Measurements from ENCODE around the gene PAPPA. TPM values are rescaled to one million over a fixed set of nuclear protein-coding genes. Genes with fewer than 3 reads are reported as not detected.

Gene PAPPA
- total RNA-seq, 1 donor from 2014 or later, result 9.4 TPM

GRCh38 chr9:116389541-116390302 is 236.1 kb downstream of the PAPPA start:
- peak; percentile 21 for ATAC-seq

DNA sequence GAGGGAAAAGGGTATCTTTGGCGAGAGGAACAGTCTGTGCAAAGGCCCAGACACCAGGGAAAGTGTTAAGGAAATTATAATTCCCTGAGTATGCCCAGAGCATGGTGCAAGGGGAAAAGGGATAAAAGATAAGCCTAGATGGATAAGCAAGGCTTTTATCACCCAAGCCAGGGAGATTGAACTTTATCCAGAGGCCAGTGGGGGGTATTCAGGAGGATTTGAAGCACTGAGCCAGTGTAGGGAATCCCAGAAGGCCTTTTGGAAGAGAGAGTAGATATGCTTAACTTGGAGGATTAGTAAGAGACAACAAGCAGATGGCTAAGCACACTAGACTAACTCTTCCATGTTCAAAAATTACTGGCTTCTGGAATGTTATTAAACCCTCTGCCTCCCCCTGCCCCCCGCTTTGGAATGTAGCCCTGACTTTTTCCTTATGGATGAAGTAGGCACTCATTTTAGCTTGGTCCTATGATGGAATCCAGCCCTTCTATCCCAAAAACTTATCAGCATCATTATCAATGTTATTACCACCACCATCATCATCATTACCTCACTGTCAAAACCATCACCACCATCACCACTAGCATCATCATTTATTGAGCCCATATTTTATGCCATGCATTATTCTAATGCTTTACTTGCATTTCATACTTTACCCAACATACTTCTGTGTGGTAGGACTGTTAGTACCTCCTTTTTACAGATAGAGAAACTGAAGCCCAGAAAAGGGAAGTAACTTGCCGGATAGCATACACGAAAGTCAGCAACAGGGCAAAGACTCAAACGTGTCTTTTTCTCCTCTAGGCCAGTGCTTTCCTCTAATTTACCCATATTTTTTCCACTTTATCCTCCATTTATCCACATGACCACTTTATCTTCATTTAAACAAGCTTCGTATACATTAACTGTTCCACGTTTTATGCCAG is 237.0 kb downstream of the PAPPA start:
- no peak for ATAC-seq

- ATAC-seq, result peak; percentile 84
Measured at GRCh38 chr9:116391306-116391900, 237.8 kb downstream of the PAPPA start.

DNA sequence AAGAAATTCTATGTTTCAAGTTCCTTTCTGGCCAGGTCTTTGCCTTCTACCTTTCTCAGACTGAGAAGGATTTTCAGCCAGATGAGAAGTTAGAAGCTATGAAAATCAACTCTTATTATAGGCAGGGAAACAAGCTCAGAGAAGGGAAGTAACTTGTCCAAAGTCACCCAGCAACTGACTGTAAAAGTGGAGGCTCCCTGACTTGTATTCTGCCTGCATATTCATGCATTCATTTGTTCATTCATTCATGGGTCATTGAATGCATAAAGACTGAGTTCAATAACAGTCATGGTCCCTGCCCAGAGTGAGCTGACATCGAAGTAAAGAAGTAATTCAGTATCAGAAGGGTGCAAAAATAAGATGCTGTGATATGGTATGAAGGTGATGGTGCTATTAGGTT is 239.6 kb downstream of the PAPPA start:
- no peak for ATAC-seq

DNA sequence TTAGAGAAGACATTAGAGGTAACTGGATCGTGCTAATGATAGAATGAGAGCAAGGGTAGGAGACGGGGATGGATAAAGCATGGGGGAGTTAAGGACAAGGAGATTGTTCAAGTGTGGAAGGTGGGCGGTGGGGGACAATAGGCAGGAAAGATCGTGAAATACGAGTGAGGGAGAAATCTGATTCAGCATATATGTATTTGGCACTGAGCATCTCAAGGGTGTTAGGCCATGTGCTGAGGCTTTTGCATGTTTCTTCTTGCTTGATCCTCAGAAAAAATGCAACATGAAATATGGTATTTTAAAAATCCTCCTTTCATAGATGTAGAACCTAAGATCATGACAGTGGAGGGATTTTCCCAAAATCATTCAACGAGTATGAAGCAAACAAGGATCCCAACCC is 240.5 kb downstream of the PAPPA start:
- ATAC-seq, result no peak

GRCh38 chr9:116394894-116395698 is 241.5 kb downstream of the PAPPA start:
- ATAC-seq, result no peak

- ATAC-seq, result no peak
Measured at GRCh38 chr9:116395699-116396037, 242.1 kb downstream of the PAPPA start.

GRCh38 chr9:116403171-116403570 is 249.6 kb downstream of the PAPPA start:
- no peak for ATAC-seq

DNA sequence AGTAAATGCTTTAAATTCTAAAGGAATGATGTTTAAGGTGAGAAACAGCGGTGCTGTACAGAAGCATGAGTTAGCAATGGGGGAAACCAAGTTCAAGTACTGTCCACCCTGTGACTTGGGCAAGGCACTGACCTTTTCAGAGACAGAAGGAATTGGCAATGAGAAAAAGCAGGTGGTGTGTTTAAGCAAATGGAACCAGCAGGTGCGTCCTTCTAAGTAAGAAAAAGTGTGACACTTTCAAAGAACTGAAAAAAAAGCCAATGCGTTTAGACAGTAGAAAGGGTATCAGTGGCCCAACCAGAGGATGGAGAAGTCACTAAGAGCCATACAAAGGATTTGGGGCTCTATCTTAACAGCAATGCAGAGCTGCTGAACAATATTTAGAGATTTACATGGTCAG is 250.6 kb downstream of the PAPPA start:
- no peak for ATAC-seq

DNA sequence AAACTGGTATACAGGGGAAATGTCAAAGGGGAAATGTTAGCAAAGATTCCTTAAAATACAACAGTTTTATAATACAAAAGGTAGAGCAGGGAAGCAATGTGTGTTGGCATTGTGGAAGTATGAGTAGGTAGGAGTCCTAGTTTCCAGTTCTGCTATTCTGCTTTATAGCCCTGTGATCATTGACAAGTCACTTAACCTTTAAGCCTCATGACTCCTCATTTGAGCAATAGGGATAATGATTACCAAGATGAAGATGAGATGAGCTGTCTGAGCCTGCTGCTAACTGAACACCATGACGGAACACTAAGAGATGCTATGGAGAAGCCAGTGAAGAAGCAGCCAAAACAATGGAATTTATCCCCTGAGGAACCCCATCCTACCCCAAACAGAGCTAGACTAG is 251.7 kb downstream of the PAPPA start:
- ATAC-seq, result no peak

DNA sequence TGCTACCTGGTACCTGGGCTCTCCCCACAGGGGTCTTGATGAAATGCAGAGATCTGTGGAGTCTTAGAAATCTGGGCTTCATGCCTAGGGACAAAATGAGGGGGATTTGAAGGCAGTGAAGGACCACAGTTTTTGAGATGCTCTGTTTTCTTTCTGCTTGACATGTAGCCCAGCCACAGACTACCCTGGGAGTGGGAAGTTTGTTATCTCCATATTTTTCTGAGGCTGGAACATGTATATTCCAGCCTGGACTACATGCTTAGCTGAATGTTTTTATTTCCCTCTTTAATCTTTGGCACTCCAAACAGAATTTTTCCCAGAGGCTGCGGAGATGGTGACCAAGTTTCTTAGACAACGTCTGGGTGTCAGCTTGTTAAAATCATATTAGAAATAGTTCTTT is 252.9 kb downstream of the PAPPA start:
- no peak for ATAC-seq

- no peak for ATAC-seq
Measured at GRCh38 chr9:116409129-116409528, 255.5 kb downstream of the PAPPA start.

GRCh38 chr9:116409638-116410037 is 256.0 kb downstream of the PAPPA start:
- no peak for ATAC-seq

DNA sequence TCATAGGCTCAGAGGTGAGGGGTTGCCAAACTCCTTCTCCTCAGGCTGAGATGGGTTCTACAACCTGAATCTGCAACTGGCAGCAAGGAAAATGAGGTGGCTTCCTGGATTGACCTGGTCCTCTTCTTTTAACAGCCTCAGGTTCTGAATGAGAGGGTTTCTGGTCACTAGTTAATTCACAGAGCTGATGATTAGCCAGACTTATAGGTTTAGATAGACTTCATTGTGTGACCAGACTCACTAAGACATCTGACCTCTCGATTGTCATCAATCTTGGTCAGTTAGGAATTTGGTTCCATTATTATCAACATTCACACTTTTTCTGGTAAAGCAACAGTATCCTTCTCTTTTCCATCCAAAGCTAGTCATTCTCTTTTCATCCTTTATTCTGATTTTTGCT is 257.9 kb downstream of the PAPPA start:
- ATAC-seq, result no peak

GRCh38 chr9:116414374-116414773 is 260.8 kb downstream of the PAPPA start:
- ATAC-seq, result no peak

GRCh38 chr9:116416421-116416820 is 262.8 kb downstream of the PAPPA start:
- ATAC-seq, result no peak

- no peak for ATAC-seq
Measured at GRCh38 chr9:116417464-116417863, 263.9 kb downstream of the PAPPA start.

DNA sequence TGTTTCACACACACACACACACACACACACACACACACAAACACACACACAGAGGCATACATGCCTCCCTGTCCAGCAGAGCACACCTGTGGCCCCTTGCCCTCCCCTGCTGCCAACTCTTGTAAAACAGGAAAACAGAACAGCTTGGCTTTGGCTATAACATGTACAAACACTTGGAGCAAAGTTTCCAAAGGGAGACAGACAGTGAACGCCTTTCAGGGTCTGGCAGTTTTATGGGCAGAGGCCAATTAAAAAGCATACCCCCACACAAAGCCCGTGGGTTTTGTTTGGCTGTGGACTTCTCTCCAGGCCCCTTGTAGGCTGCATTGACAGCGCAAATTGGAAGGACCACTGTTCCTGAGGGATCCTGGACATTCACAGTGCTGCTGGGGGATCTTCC is 265.6 kb downstream of the PAPPA start:
- ATAC-seq, result no peak

GRCh38 chr9:116420993-116421538 is 267.5 kb downstream of the PAPPA start:
- peak; percentile 96 for ATAC-seq

- ATAC-seq, result no peak
Measured at GRCh38 chr9:116422119-116422979, 268.8 kb downstream of the PAPPA start.

DNA sequence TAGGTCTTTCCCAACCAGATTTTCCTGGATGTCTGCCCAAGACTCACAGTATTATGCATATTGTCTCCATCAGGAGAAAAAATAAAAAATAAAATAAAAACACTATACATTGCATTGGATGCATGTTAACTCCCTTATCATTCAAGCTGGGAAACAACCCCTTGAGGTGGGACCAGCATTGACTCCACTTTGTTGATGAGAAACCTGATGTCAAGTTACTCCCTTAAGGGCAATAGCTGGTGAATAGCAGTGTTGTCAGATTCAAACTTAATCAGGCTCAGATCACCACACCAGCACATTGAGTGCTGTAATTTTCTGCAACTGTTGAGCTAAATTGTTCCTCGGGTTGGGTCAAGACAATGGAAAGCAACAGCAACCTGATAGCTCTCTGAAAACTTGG is 269.6 kb downstream of the PAPPA start:
- no peak for ATAC-seq

All from esophagus mucosa (tissue), 1 donor.